Stimulated activated CD4-positive, alpha-beta T cell treated with anti-CD3 and anti-CD28 coated beads, Interleukin-15, amount 100 ng/mL, for 24 hours (primary cell): Measurements from ENCODE around the gene SMTN.

Experiments used
- DNase-seq: peaks from one replicate; pipeline ENCODE4 v3.0.0-alpha.2; 2020

Gene SMTN

GRCh38 chr22:31133911-31134310 is 52.8 kb downstream of the SMTN start:
- no peak for DNase-seq

GRCh38 chr22:31134688-31135087 is 53.6 kb downstream of the SMTN start:
- no peak for DNase-seq

- no peak for DNase-seq
These were observed 54.6 kb downstream of the SMTN start for GRCh38 chr22:31135706-31136105.

- DNase-seq = no peak
These were observed 55.0 kb downstream of the SMTN start for GRCh38 chr22:31136155-31136554.

- DNase-seq = no peak
These were observed 55.6 kb downstream of the SMTN start for GRCh38 chr22:31136711-31137110.

GRCh38 chr22:31137721-31138120 is 56.6 kb downstream of the SMTN start:
- DNase-seq = no peak

GRCh38 chr22:31138126-31138525 is 57.0 kb downstream of the SMTN start:
- no peak for DNase-seq

- no peak for DNase-seq
These were observed 57.9 kb downstream of the SMTN start for GRCh38 chr22:31139066-31139465.

- DNase-seq = no peak
These were observed 59.0 kb downstream of the SMTN start, which contains the start of gene PLA2G3 for GRCh38 chr22:31139866-31140716. Gene PLA2G3, minus strand, starts transcription at chr22:31140508. Its CDS starts 154 bp downstream, at chr22:31140354.

- DNase-seq = no peak
These were observed 59.6 kb downstream of the SMTN start for GRCh38 chr22:31140746-31141145.

- no peak for DNase-seq
These were observed 60.4 kb downstream of the SMTN start for GRCh38 chr22:31141551-31141950.

GRCh38 chr22:31142285-31142684 is 61.2 kb downstream of the SMTN start:
- no peak for DNase-seq

GRCh38 chr22:31143038-31143437 is 61.9 kb downstream of the SMTN start:
- no peak for DNase-seq

- no peak for DNase-seq
These were observed 62.4 kb downstream of the SMTN start for GRCh38 chr22:31143537-31143936.

GRCh38 chr22:31144223-31144622 is 63.1 kb downstream of the SMTN start:
- no peak for DNase-seq

- DNase-seq = no peak
These were observed 67.4 kb downstream of the SMTN start for GRCh38 chr22:31148488-31148887.

- DNase-seq = peak; percentile 45
These were observed 68.0 kb downstream of the SMTN start for GRCh38 chr22:31148953-31149627.

GRCh38 chr22:31150615-31151014 is 69.5 kb downstream of the SMTN start:
- no peak for DNase-seq

- DNase-seq = no peak
These were observed 70.8 kb downstream of the SMTN start for GRCh38 chr22:31151872-31152271.

- DNase-seq = no peak
These were observed 72.2 kb downstream of the SMTN start for GRCh38 chr22:31153357-31153756.
